SHP77 treated with DMSO at 0.1 percent for 48 hours (cell line): ENCODE measurements around the gene ABCA8.

Source experiments
- DNase-seq: peaks from one replicate; lab custom pipeline; 2025; lab: John Stamatoyannopoulos, UW

ABCA8 gene

DNA sequence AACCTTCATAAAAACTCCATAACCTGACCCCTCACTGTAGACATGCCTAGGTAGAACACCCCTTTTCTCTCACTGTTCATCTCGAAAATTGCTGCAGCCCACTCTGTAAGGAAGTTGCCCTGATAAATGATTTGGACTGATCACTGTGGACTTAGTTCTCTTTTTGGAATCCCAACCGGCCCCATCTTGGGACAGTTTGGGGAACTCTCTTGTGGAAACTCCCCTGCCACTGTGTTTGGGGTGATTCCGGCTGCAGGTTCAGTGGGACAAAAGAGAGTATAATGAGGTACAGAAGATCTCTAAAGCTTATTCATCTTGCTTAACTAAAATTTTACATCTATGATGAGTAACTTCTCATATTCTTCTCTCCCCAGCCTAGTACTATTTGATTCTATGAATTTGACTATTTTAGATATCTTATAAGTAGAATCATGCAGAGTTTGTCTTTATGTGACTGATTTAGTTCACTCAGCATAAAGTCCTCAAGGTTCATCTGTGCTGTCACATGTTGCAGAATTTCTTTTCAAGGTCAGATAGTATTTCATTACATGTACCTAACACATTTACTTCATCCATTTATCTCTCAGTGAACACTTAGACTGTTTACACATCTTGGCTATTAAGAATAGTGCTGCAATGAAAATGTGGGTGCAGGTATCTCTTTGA, 84.9 kb downstream of the ABCA8 start:
- DNase-seq = no peak

DNA sequence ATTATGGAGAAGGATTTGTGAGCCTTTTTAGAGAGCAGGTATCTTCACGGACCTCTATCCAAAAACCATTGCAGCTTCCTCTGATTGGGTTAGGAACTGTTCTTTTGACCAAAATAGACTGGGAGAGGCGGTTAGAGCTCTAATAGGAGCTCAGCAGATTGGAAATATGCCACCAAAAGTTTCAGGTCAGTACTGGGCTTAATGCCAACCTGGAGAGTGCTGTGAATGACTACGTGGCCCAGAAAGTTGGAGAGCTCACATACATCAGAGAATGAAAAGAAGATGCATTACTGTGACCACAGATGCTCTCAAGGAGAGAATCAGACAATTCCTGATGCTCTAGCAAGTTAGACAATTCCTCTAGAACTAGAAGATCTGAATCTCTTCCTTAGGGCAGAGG, 86.5 kb downstream of the ABCA8 start:
- DNase-seq = no peak

DNA sequence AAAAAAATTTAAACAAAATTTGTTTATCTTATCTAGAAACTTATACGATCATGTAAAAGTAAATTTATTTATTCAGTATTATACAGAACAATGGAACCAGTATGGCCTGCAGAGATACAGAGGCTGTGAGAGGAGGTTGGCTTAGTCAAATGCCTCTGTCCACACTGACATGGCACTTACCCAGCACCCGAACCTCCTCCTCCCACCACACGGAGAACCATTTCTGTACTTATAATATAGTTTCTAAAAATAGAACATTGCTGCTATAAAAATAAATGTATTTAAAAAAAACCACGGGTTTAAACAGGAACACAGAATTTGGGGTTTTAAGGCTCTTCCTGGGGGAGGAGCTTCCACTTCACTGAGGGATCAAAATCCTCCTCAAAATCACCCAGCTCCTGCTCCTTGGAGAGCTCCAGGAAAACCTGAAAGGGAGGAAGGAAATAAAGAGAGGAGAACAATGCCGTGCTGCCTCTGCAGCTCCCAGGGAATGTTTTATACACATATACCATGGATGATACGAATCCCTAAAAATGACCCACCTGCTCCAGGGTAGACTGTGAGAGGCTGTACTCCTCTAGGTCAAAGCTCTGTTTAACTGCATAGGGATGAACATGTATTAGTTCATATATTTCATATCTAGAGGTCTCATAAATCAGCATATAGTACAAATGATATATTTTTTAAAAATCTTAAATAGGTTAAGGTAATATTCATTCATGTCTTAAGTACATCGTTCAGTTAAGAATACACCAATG, 87.3 kb downstream of the ABCA8 start:
- no peak for DNase-seq

DNA sequence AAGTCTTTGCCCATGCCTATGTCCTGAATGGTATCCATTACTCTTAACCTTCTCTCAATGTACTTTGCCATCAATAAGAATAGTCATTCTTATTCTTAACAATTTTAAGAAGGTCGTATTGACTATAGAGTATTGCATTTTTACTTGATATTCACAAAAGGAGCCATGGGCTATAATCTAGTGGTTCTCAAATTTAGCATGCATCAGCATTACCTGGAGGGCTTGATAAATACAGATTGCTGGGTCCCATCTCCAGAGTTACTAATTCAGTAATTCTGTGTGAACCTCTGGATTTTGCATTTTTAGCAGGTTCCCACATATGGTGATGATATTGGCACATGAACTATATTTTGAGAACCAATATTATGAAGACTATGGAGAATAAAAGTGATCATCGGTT, 89.6 kb downstream of the ABCA8 start:
- no peak for DNase-seq

DNA sequence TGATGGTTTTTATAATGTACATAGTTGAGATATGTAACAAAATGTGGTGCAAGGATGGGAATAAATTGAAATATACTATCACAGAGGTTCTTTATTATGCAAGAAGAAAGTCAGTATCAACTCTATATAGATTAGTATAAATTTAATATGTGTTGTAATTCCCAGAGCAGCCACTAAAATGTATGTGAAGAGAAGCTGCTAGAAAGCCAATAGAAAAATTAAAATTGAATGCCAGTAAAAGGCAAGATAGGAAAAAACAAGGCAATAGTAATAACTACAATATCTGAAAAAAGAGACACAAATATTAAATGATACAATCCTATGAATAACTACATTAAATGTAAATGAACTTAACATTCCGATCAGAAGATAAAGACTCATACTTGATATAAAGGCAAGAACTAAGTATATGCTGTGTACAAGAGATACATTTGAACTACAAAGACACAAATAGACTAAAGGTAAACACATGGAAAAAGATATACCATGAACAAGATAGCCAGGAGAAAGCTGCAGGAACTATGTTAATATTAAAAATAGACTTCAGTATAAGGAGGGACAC, 92.0 kb downstream of the ABCA8 start:
- DNase-seq = no peak

DNA sequence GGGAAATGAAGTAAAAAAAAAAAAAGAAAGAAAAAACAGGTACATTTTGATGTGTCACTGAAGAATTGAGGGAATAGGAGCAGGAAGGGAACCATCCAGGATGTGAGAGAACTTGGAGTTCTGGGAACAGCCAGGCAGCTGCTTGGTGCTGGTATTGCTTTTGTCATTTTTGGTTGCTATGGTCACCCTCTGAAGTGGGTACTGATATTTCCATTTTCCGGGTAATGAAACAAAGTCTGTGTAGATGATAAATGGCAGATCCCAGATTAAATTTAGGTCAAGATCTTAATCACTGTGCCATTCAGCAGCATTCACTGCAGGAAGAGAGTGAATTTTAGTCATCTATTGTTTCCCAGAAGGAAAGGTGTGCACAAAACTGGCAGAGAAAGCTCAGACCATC, 93.6 kb downstream of the ABCA8 start:
- DNase-seq = no peak

DNA sequence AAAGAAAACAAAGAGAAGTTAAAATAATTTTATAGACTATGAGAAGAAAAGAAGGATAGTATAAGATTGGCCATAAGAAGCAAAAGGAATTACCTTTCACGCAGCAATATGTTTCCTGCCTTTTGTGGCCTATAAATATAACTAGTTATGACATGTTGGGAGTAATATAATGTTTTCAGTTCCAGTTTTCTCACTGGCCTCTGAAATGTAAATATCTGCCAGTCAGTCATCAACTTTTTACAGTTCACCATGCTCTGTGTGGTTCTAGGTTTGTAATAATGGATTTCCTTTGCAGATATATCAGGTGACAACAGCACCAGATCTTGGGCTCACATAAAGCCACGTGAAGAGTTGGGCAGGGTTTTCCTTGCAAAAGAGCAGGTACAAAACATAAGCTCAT, 94.3 kb downstream of the ABCA8 start:
- DNase-seq = no peak

DNA sequence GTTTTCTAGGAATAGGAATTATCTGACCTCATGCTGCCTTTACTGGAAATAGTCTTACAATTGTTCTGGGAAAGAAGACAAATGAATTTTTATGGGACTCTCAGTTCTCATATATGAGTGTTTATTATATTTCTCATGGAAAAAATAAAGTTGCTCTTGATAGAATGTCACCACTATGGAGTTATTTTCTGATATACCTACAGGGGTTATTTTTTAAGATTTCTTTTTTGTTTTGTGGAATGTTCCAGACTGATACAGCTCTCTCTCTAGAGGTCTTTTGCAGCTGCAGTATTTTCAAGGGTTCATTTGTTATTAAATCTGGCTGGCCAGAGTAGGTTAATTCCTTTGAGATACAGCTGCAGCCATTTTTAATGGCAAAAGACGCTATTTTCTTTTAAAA, 100.7 kb downstream of the ABCA8 start:
- no peak for DNase-seq

DNA sequence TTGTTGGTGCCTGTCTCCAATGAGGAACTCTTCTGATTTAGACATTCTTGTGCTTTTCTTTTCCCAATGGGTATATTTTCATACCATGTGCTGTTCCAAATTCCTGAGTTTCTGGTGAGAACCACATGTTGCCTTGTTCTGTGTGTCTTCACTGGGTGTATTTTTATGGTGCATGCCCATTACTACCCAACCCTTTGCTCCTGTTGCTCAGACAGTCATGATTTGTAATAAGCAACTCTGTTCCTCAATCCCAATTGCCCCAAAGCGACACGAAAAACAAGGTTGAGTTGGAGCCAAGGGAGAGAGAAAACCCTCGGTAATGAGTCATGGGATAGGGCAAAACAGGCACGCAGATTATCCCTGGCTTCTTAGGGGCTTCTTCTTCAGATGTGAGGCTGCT, 101.8 kb downstream of the ABCA8 start:
- no peak for DNase-seq

DNA sequence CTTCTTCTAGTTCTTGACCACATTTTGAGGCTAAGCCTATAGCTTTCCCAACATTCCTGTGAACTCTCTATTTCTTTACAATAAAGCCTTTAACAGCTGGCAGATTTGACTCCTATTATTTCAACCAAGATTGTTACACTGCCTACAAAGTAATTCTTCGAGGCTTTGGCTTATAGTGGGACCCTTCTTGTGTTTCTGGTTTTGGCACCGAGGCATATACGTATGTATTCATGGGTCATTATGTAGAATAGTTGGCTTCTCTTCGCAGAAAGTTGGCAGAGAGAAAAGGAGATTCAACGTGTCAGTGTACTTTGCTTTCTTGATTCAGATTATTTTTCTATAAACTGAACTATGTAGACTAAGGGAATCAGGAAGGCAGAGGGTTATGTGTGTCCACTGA, 102.2 kb downstream of the ABCA8 start:
- DNase-seq = no peak

DNA sequence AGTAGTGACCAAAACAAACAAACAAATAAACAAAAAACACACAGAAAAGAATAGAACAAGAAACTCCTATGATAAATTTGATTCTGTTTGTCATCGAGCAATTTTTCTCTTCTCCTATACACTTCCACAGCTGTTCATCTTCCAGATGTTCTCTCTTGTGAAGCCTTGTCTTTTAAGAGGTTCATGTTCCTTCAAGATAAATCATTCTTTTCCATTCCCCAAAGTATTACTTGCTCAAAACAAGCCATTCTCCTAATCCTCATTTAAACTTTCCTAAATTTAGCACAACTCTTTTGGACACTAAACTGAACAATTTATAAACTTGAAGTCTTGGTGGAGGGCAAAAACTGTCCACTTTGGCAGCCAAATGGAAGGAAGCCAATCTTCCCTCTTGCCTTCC, 103.3 kb downstream of the ABCA8 start:
- DNase-seq = no peak

DNA sequence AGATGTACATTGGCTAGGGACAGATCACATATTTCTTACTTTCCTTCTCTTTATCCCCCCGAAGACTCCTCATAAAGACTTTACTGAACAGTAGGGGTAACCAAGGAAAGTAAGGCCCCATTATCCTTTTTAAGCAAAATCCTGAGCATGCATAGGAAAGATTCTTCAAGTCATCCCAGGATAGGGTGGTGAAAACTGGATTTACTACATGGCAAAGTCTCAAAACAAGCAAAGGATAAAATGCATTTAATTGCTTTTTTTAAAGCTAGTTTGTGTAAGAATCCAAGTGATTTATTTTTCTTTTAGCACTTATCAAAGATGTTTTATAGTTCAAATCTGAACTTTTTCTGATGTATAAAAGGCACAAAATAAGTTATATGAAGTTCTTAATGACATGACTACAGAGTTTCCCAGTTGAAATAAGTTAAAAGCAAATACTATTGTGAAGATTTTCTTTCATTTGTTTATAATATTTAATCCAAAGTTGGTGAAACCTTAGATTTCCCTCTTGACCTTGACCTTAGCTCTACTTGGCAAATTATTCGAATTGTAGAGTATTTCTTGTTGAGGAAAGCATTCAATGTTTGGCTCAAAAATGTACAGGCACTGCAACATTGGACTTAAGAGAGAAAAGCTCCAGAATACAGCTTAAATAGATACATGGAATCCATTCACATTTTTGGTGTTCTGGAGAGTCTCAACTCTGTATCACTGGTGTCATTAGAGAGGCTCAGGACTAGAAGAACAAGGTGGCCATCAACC, 104.3 kb downstream of the ABCA8 start:
- DNase-seq = no peak

DNA sequence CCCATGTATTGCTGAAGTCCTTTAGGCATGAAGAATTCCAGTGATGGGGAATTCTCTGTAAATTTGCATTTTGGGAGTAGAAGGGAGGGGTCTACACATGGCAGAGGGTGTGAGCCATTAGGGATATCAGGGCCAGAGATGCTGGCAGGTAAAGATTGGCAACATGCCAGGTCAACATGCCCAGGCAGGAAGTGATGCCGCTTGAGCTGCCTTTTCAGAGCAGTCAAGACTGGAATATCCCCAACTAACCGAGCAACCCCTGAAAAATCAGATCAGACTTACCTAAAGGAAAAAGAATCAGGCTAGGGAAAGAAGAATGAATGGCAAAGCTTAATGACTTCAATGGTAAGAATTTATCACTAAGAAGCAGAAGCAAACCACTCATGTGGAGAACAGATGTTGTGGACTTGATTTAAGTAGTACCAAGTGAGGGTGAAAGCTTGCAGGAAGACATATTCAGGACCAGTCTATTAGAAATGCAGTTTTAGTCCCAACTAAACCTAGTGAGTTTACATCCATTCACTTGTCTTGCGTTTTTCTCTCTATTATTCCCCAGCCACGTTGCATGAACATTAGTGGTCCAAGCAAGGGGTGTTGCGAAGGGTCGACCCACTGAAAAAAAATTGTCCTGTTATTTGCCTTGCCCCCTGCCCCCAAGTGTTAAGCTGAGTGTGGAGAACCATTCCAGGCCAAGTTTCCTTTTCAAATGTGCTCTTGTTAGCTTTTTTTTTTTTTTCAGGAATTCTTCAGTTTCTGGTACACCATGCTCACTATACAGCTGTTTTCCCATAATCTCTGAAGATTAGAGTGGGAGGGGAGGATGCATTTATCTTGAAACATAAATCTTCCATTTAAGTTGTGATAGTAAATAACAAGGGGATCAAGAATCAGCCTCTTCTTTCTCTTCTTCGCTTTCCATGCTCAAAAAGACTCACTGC, 105.2 kb downstream of the ABCA8 start:
- DNase-seq = no peak

DNA sequence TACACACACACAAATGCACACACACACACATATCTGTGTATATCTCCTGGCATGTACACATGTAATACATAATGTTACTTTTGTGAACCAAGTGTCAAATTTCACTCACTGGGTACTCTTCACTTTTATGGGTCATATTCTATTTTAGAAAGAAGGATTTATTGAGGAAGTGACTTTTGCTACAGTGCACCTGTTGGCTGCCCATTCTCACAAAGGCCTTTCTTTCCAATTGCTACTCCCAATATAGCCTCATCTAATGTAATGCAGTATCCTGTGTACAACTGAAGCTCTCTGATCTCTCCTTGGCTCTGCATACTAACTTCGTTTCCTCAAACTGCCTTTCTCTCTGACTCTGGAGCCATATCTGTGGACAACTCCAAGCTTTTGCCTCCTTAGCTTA, 107.5 kb downstream of the ABCA8 start:
- DNase-seq = no peak

DNA sequence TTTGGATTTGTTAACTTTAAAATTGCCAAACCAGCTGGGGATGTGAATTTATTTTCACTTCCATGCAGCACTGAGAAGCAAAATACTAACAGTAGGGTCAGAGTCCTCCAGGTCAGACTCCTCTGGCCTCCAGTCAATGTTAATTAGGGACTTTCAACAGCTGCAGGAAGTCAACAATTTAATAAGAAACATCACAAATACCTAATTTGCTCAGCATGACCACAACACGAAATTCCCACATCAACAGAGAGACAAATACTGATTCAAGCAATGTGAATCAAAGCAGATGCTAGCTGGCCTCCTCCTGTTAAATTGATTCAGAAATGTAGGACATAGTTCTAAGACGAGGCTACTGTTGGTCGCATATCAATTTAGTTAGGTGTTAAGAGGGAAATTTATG, 111.7 kb downstream of the ABCA8 start:
- no peak for DNase-seq

DNA sequence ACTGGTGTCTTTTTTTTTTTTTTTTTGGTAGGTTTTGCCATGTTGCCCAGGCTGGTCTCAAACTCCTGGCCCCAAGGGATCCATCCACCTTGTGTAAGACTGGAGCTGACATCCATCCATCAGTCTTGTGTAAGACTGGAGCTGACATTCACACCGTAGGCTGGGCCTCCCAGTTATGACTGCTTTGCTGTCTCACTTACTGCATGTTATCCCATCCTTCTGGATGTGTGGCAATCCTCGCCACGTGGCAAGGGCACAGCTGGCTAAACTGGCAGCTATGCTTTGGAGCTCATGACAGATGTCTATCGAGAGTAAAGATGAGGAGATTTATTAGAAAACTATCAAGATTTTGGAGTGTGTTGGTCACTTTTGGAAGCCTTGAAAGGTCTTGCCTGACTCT, 115.1 kb downstream of the ABCA8 start:
- DNase-seq = no peak

DNA sequence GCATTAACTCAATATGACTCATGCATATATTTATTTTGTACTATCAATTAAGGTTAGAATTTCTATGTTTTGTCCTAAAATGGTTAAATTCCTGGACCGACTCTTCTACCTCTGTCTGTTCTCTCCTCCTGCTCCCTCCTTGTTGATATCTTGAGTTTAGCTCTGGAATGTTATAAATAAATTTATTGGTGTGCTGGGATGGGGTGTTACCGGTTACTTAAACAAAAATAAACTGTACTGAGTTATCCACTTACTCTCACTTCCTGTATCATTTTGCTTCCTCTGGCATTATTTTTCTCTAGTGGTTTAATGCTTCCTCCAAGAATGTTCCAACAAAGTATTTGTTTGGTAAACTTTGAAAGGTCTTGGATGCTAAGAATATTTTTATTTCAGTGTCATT, 120.1 kb downstream of the ABCA8 start:
- DNase-seq = no peak

DNA sequence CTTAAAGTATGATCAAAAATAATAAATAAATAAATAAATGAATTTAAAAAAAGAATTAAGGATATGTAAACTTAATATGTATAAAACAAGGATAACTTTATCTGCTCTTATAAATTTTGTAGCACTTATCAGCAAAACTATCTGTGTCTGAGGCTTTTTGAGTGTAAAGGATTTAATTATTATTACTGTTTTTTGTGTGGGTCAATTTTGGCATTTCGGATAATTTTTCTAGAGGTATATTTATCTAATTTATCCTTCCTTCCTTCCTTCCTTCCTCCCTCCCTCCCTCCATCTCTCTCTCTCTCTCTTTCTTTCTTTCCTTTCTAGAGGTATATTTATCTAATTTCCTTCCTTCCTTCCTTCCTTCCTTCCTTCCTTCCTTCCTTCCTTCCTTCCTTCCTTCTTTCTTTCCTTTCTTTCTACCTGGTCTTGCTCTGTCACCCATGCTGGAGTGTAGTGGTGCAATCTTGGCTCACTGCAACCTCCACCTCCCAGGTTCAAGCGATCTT, 120.8 kb downstream of the ABCA8 start:
- no peak for DNase-seq

DNA sequence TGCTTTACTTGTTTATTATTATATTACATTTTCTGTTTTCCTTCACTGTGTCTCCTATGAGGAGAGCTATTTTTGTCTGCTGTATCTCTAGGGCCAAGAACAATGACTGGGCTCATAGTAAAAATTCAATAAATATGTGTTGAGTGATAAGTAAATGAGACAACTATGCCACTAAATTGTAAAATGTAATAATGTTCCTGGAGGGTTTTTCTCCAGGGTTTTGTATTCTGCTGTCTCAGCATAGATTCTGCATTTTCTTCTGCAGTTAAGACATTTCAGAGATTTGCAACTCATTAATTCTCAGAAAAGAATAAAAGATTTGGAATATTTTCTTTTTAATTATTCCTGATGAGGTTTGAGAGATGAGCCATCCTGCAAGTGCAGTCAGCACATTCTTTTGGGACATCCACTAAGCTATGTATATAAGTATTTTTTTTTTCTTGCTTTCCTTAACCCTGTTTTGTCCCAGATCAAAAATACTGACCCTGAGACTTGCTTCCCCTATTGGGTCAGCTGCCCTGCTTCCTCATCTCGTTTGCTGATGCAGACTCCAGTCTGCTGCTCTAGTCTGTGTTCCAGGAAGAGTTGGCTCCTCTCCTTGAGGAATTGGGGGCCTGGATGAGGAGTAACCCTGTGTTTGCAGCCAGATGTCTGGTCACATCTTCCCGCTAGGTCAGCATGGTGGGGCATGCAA, 122.9 kb downstream of the ABCA8 start:
- no peak for DNase-seq

DNA sequence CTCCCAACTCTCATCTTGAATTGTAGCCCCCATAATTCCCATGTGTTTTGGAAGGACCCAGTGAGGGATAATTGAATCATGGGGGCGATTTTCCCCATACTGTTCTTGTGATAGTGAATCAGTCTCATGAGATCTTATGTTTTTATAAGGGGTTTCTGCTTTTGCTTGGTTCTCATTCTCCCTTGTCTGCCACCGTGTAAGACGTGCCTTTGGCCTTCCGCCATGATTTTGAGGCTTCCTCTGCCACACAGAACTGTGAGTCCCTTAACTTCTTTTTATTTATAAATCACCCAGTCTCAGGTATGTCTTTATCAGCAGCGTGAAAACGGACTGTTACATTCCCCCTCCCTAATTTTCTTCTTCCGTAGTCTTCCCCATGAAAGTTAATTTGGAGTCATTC, 124.0 kb downstream of the ABCA8 start:
- DNase-seq = no peak

DNA sequence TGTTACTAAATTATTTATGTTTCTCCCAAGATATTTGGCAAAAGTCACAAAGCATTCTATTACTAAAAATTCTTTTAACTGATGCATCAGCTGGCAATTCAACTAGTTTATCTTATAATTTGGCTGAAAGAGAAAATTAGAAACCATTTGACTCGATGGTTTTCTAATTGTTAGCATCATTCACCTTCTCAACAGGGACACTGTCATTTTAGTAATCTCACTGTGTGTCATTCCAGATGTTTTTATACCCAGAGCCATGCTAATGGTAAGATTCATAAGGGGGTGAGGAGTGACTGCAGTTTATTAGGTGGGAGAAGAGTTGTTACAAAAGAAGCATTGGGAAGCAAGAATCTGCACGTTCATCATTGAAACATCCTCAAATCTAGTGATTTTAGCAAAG, 124.9 kb downstream of the ABCA8 start:
- DNase-seq = no peak
